Occipital lobe (tissue), 2 donors: ENCODE results near the gene LURAP1L. TPM values are rescaled to one million over a fixed set of nuclear protein-coding genes. Genes with fewer than 3 reads are reported as not detected.

ENCODE experiments used
- DNase-seq: peaks from one replicate; lab custom pipeline; 2025; lab: John Stamatoyannopoulos, UW
- total RNA-seq: library from RNA; depleted of rRNA; stranded (reverse); fragments of >200 nt; gene quantifications from one replicate; pipeline ENCODE4 v1.2.3, GENCODE V29; 2014

Gene LURAP1L
- total RNA-seq, 1 donor from 2014 or later = 0.94 TPM

- peak; percentile 79 for DNase-seq
These were observed 1.8 kb downstream of the LURAP1L start for GRCh38 chr9:12776513-12777055.

GRCh38 chr9:12777121-12778022 lies 2.6 kb downstream of the LURAP1L start:
- DNase-seq = no peak

- DNase-seq = no peak
These were observed 3.6 kb downstream of the LURAP1L start for GRCh38 chr9:12778389-12778788.

- no peak for DNase-seq
These were observed 6.5 kb downstream of the LURAP1L start for GRCh38 chr9:12781226-12781733.

GRCh38 chr9:12783767-12784460 lies 9.1 kb downstream of the LURAP1L start:
- DNase-seq = no peak

- no peak for DNase-seq
These were observed 9.8 kb downstream of the LURAP1L start for GRCh38 chr9:12784461-12785259.

- no peak for DNase-seq
These were observed 10.5 kb downstream of the LURAP1L start for GRCh38 chr9:12785260-12785770.

GRCh38 chr9:12785941-12786340 lies 11.1 kb downstream of the LURAP1L start:
- no peak for DNase-seq

- DNase-seq = no peak
These were observed 15.2 kb downstream of the LURAP1L start for GRCh38 chr9:12790001-12790400.

- no peak for DNase-seq
These were observed 16.1 kb downstream of the LURAP1L start for GRCh38 chr9:12790883-12791282.

- no peak for DNase-seq
These were observed 19.4 kb downstream of the LURAP1L start for GRCh38 chr9:12794101-12794799.

- no peak for DNase-seq
These were observed 21.8 kb downstream of the LURAP1L start for GRCh38 chr9:12796601-12797000.

GRCh38 chr9:12797037-12797436 lies 22.2 kb downstream of the LURAP1L start:
- DNase-seq = no peak

- DNase-seq = no peak
These were observed 23.4 kb downstream of the LURAP1L start for GRCh38 chr9:12798066-12798770.

GRCh38 chr9:12801187-12801586 lies 26.4 kb downstream of the LURAP1L start:
- DNase-seq = no peak

- DNase-seq = no peak
These were observed 26.8 kb downstream of the LURAP1L start for GRCh38 chr9:12801663-12802062.

- no peak for DNase-seq
These were observed 27.3 kb downstream of the LURAP1L start for GRCh38 chr9:12802093-12802492.

- DNase-seq = no peak
These were observed 33.7 kb downstream of the LURAP1L start for GRCh38 chr9:12808569-12808968.

GRCh38 chr9:12809720-12810119 lies 34.9 kb downstream of the LURAP1L start:
- no peak for DNase-seq

GRCh38 chr9:12811935-12812334 lies 37.1 kb downstream of the LURAP1L start:
- no peak for DNase-seq
